T-helper 2 cell treated with Interferon-gamma antibody and Interleukin-4, amounts not matched to agents 5 μg/mL and 100 μg/mL, for 36 hours (primary cell): Measurements from ENCODE around the gene PIK3R6.

ENCODE experiments used
- DNase-seq: peaks from one replicate; pipeline ENCODE4 v3.0.0; 2021; ENCODE audit warnings: low spot score
- H3K27ac Mint-ChIP-seq: one replicate; pipeline ENCODE4 v1.8.0; 2021; ENCODE audit warnings: mild to moderate bottlenecking, mixed read lengths
- H3K27me3 Mint-ChIP-seq: one replicate; pipeline ENCODE4 v1.8.0; 2021; ENCODE audit warnings: low read depth, mixed read lengths
- H3K36me3 Mint-ChIP-seq: one replicate; pipeline ENCODE4 v1.8.0; 2021; ENCODE audit warnings: low read depth, mixed read lengths
- H3K4me1 Mint-ChIP-seq: one replicate; pipeline ENCODE4 v1.8.0; 2021; ENCODE audit warnings: low read depth, mixed read lengths
- H3K4me3 Mint-ChIP-seq: one replicate; pipeline ENCODE4 v1.8.0; 2022; ENCODE audit warnings: mild to moderate bottlenecking, moderate library complexity, mixed read lengths
- H3K9me3 Mint-ChIP-seq: one replicate; pipeline ENCODE4 v1.8.0; 2021; ENCODE audit warnings: mixed read lengths

Gene PIK3R6

DNA sequence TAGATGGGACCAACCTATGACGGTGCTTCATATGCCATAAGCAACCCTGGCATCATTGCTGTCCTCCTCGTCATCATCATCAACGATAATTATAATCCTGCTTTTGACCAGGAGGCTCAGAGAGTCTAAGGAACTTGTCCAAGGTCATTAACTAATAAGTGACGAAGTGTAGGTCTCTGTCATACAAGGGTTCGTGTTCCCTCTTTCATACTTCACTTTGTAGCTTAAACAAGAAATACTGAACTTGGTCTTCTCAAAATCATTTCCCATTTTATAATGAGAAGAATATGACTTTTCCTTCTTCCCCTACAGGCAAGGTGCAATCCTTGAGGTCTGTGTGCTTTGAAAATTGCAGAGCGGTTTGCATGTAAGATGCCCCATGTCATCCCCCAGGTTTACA, 31.2 kb upstream of the PIK3R6 start:
- no peaks in the 10 kb centered on the region for H3K9me3 Mint-ChIP-seq
- H3K36me3 Mint-ChIP-seq, result peaks cover 71% of the 10 kb centered on the region
- DNase-seq, result no peak
- H3K4me1 Mint-ChIP-seq, result peaks cover 70% of the 10 kb centered on the region
- peak overlapping the region; percentile 97 for H3K27ac Mint-ChIP-seq
- H3K4me3 Mint-ChIP-seq, result peak overlapping the region; percentile 72
- H3K27me3 Mint-ChIP-seq, result no peaks in the 10 kb centered on the region

DNA sequence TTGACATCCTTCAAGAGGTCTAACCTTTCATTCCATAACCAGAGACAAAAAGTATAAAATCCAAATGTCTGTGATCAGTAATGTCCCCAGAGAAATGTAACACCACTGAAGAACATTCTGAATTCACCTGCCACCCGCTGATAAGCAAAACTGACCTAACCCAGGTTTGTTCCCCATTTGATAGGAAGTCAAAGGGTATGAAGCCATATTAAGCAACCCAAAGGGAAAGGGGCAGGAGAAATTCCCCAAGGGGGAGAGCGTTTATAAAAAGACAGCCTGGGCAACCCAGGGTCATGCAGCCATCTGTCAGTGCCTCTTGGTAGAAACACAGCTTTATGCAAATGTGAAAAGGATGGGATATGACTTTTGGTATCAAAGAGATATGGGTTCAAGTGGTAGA, 30.7 kb upstream of the PIK3R6 start:
- peaks cover 70% of the 10 kb centered on the region for H3K4me1 Mint-ChIP-seq
- peaks cover 73% of the 10 kb centered on the region for H3K36me3 Mint-ChIP-seq
- H3K27me3 Mint-ChIP-seq, result no peaks in the 10 kb centered on the region
- no peaks in the 10 kb centered on the region for H3K9me3 Mint-ChIP-seq
- peak overlapping the region; percentile 97 for H3K27ac Mint-ChIP-seq
- DNase-seq, result no peak
- H3K4me3 Mint-ChIP-seq, result peak overlapping the region; percentile 72

DNA sequence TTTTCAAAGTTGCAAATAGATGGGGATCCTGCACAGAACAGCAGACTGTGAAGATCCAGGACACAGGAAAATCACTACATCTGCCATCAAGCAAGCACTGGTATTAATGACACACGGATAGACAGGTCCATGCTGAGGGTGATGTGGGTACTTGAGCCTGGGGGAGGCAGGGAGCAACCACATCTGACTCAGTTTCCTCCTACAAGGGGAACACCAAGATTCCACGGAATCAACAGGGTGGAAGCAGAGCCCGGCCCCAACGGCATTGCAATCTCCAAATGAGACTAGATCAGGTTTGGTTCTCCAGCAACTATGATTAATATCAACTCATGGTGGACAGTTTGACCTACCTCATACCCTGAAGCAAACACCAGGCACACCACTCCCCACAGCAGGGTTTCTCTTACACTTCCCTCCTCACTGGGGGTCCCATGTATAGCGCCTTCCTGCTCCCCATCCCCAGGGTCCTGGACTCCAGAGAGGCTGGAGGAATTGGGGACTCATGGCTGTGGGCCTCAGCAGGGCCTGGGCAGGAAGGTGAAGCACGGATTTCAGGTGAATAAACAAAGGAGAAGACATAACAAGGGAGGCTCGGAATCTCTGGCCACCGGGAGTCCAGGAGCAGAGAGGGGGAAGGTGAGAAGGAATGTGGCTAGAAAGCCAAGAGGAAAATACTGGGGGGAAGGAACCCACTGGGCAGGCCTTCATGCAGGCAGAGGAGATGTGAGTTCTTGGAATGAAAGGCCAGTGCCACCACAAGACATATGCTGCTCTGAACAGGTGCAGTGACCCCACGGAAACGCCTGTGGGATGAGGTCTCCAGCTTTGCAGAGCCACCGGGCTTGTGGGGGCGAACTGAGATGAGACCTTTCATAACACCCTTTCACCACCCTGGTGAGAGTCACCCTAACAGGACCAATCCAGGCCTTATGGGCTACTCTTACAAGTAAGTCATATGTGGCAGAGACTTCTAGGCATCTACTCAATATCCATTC, 29.5 kb upstream of the PIK3R6 start:
- peaks cover 77% of the 10 kb centered on the region for H3K4me1 Mint-ChIP-seq
- H3K27ac Mint-ChIP-seq, result peak overlapping the region; percentile 48
- no peak for DNase-seq
- no peaks in the 10 kb centered on the region for H3K9me3 Mint-ChIP-seq
- no peak overlapping the region for H3K4me3 Mint-ChIP-seq
- peaks cover 82% of the 10 kb centered on the region for H3K36me3 Mint-ChIP-seq
- H3K27me3 Mint-ChIP-seq, result no peaks in the 10 kb centered on the region

DNA sequence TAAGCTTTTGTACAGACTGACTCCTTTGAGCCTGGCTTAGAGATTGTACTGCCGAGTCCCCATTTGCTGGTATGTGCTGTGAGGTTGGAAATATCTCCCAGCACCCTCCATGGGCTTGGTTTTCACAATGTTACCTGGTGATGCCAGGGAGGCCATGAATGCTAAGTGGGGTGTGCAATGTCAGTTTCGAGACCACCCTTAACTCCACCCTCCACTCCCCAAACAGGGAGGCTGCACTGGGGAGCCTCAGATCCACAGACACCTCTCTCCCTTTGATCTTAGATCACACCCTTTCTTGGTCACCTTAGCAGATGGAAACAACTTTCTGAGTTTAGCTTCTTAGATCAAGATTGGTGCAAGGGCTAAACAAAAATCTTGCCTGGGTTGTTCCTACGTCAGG, 28.6 kb upstream of the PIK3R6 start:
- Mint-ChIP-seq H3K36me3 (peaks cover 76% of the 10 kb centered on the region), H3K27ac (peak overlapping the region; percentile 8), H3K4me1 (peaks cover 71% of the 10 kb centered on the region), H3K27me3 (no peaks in the 10 kb centered on the region), H3K4me3 (no peak overlapping the region), H3K9me3 (no peaks in the 10 kb centered on the region)
- DNase-seq, result no peak

DNA sequence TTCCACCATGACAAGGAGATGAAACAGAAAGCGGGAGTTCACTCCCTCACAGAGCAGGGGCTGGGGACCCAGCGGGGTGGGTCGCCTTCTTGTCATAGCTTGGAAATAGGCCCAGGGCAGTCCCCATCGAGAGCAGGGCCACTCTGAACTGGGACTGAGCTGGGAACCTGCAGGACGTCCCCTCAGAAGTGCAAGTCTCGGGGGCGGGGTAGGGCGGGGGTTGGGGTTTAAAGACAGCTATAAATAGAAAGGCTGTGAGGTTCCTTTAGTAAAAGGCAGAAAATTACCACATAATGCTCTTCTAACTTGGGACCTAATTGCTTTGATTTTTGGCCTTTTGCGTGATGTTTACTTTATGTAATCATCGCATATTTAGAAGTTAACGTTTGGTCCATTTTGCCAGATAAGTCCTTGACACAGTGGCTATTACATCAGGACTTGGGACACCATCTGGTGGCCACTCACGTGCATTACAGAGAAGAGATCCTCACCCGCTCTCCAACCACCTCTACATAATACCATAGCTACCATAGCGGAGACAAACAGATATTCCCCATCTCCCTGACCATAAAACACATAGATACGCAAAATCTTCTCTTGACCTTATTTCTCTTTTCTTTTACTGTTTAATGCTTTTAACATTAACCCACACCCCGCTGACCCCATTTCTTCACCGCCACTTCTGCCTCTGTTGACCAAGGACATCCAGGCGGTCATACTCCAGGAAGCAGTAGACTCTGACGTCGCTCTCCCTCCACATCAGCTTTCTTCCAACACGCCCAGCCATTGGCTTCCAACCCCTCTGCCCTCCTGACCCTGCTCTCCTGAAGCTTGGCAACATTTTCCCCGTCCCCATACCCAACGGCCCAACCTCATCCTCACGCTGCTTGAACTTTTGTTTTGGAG, 27.5 kb upstream of the PIK3R6 start:
- H3K27me3 Mint-ChIP-seq, result no peaks in the 10 kb centered on the region
- no peak for DNase-seq
- peaks cover 60% of the 10 kb centered on the region for H3K4me1 Mint-ChIP-seq
- no peaks in the 10 kb centered on the region for H3K9me3 Mint-ChIP-seq
- H3K36me3 Mint-ChIP-seq, result peaks cover 72% of the 10 kb centered on the region
- H3K27ac Mint-ChIP-seq, result peak overlapping the region; percentile 62
- H3K4me3 Mint-ChIP-seq, result peak overlapping the region; percentile 2

DNA sequence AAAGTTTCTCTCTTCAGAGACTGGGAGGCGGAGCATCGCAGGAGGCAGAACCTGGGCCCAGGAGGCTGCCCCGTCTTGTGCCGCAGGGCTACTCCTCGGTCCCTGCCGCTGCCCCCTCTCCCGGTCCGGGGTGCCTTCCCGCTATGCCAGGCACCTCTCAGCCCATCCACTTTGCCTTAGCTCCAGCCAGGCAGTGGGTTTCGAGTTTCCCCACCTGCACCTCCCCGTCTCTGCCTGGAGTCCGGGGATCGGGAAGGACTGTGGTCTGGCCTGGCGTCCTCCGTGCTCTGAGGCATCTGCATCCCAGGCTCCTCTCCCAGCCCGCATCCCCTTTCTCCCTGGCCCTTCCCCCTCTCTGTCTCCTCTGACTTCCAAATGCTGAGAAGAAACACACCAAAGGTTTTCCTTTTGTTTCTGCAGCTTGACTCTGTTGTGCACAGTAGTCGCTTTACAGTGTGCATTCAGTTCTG, 26.8 kb upstream of the PIK3R6 start:
- Mint-ChIP-seq H3K4me3 (no peak overlapping the region), H3K4me1 (peaks cover 57% of the 10 kb centered on the region), H3K9me3 (no peaks in the 10 kb centered on the region), H3K27me3 (no peaks in the 10 kb centered on the region), H3K27ac (peak overlapping the region; percentile 44), H3K36me3 (peaks cover 75% of the 10 kb centered on the region)
- DNase-seq, result no peak

DNA sequence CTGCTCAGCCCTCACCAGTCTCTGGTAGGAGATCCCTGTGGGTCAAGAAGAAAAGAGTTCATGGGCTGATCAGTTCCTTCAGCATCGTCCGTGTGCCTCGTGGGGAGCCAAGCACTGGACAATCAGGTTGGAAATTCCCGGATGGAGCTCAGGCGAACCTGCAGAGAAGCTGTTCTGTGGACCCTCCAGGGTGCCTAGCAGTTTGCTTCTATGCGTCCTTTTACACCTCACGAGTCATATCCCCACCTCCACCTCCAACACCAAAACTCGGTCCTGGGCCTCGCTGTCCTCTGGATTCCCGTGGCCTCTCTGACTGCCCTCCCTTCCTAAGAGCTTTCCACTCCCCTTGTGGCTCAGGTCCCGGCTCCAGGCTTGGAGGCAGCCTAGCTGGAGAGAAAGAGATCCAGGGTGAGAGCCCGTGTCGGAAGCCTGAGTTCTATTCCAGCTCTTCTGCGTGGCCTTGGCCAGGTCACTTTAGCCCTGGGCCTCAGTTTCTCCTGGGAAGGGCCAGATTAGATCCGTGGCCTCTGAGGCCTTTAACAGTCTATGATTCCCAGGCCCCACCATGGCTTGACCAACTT, 26.2 kb upstream of the PIK3R6 start:
- Mint-ChIP-seq H3K9me3 (no peaks in the 10 kb centered on the region), H3K4me3 (no peak overlapping the region), H3K4me1 (peaks cover 52% of the 10 kb centered on the region), H3K27ac (no peak overlapping the region), H3K36me3 (peaks cover 74% of the 10 kb centered on the region), H3K27me3 (no peaks in the 10 kb centered on the region)
- DNase-seq, result no peak

DNA sequence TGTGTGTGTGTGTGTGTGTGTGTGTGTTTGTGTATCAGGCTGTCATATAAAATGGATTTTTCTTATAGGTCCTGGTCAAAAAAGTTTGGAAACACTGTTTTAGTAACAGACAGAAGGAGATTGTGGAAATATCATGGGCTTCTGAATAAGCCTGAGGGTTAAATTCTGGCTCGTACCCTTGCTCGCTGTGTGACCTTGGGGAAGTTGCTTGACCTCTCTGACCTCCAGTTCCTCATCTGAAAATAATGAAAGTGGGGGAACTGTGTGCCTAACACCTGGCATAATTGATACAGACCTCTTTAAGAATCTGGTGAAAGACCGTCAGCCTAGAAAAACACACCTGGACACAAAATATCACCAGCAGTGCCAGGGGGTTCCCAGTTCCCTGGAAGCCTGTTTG, 25.6 kb upstream of the PIK3R6 start:
- H3K4me3 Mint-ChIP-seq, result no peak overlapping the region
- no peak for DNase-seq
- no peaks in the 10 kb centered on the region for H3K27me3 Mint-ChIP-seq
- no peaks in the 10 kb centered on the region for H3K9me3 Mint-ChIP-seq
- H3K4me1 Mint-ChIP-seq, result peaks cover 45% of the 10 kb centered on the region
- H3K36me3 Mint-ChIP-seq, result peaks cover 70% of the 10 kb centered on the region
- H3K27ac Mint-ChIP-seq, result no peak overlapping the region

DNA sequence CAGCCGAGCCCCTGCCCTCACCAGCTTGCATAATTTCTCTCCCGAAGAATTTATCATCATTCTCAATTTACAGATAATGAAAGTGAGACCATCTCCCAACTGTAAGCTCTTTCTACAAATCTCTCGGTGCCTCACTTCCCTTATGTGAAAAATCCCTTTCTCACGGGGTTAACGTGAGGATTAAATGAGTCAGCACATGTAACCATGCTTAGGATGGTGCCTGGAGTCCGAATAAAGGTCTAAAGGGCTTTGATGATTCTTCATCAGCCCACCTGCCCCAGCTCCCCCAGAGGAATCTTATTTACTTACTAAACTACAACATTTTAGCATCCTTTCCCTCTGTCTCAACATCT, 24.8 kb upstream of the PIK3R6 start:
- H3K4me1 Mint-ChIP-seq, result peaks cover 38% of the 10 kb centered on the region
- peak overlapping the region; percentile 51 for H3K27ac Mint-ChIP-seq
- H3K4me3 Mint-ChIP-seq, result no peak overlapping the region
- H3K36me3 Mint-ChIP-seq, result peaks cover 65% of the 10 kb centered on the region
- DNase-seq, result no peak
- no peaks in the 10 kb centered on the region for H3K27me3 Mint-ChIP-seq
- H3K9me3 Mint-ChIP-seq, result no peaks in the 10 kb centered on the region

DNA sequence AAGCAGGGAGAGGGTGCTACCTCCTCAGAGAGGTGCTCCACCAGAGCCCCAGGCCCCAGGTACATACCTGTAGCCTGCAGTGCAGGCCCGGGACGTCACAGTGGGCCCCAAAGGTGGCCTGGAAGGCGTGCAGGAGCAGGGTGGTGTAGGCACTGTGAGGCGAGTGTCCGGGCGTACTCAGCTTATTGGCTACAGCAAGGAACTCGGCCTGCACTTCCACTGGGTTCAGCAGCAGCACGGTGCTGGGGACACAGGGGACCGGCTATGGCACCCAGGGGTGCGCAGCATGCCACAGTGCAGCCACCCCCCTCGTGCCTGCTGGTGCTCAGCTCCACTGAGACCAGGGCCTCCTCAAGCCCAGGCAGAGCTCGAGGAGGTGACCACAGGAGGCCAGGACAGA, 23.2 kb upstream of the PIK3R6 start:
- no peaks in the 10 kb centered on the region for H3K9me3 Mint-ChIP-seq
- H3K36me3 Mint-ChIP-seq, result peaks cover 62% of the 10 kb centered on the region

DNA sequence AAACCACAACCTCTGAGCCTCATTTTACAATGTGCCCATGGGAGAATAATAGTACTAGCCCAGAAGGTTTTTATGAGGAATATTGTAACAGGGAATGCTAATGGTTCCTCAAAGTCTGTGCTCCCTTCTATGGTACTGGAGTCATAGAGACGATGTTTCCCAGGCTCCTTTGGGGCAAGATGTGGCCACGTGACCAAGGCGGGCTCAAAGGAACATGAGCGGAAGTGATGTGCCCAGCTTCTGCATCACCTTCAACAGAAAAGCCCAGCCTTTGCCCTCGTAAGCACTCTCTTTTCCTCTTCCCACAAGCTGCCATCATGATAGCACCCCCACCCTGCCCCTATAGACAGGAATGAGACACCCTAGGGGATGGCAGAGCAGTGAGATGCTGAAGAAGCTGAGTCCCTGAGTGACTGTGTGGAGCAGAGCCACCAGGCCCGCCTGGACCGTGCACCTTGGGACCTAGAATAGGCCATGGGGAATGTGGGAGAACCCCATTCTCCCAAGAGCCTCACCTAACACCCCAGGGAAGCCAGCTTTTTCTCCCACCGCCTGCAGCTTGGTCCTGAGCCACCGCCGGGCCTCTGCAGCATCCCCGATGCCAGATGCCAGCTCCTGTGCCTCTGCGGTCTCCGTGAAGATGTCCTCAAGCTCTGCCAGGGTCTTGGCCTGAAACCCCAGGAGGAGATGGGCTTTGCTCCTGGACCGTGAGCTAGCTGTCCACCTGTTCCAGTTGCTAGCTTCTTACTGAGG, 22.2 kb upstream of the PIK3R6 start:
- H3K4me1 Mint-ChIP-seq, result peaks cover 14% of the 10 kb centered on the region
- H3K36me3 Mint-ChIP-seq, result peaks cover 54% of the 10 kb centered on the region
- no peak overlapping the region for H3K27ac Mint-ChIP-seq
- no peaks in the 10 kb centered on the region for H3K9me3 Mint-ChIP-seq
- no peak for DNase-seq
- no peak overlapping the region for H3K4me3 Mint-ChIP-seq
- H3K27me3 Mint-ChIP-seq, result no peaks in the 10 kb centered on the region

More for the DNA sequence above, 23.2 kb upstream of the PIK3R6 start:
- peaks cover 23% of the 10 kb centered on the region for H3K4me1 Mint-ChIP-seq
- no peak for DNase-seq
- no peak overlapping the region for H3K27ac Mint-ChIP-seq
- H3K27me3 Mint-ChIP-seq, result no peaks in the 10 kb centered on the region
- H3K4me3 Mint-ChIP-seq, result no peak overlapping the region

DNA sequence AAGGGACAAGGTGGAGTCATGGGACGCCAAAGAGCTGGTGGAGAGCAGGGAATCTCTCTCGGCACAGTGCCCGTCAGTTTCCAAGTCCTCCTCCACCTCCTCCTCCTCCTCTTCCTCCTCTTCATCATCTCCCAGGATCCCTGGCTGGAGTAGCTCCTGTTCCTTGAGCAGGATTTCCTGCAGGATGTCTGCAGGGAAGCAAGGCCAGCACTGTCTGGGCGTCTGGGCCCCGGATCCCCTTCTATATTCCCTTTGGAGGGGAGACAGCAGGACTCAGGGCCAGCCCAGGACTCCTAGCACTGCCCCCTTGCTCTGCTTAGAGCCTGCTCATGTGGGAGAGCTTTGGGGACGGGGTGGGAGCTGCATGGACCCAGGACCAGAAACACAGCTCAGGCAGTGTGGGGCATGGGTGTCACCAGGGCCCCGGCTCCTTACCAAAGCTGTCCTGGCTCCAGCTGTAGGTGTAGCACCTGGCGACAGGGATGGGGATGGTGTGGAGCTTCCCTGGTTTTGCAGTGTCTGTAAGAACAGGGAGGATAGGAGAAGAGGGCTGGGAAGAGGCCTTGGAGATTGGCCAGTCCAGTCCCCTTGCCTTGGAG, 21.3 kb upstream of the PIK3R6 start:
- no peak overlapping the region for H3K27ac Mint-ChIP-seq

More for the DNA sequence above, 21.3 kb upstream of the PIK3R6 start:
- no peak for DNase-seq
- no peaks in the 10 kb centered on the region for H3K9me3 Mint-ChIP-seq
- no peak overlapping the region for H3K4me3 Mint-ChIP-seq
- H3K4me1 Mint-ChIP-seq, result peaks cover 12% of the 10 kb centered on the region
- peaks cover 55% of the 10 kb centered on the region for H3K36me3 Mint-ChIP-seq
- no peaks in the 10 kb centered on the region for H3K27me3 Mint-ChIP-seq
